GM04504 (cell line): Measurements from ENCODE around the gene KCNH6.

ENCODE experiments used
- DNase-seq: peaks from one replicate; pipeline ENCODE4 v3.0.0-alpha.2; 2012; ENCODE audit warnings: low read depth

Gene KCNH6

DNA sequence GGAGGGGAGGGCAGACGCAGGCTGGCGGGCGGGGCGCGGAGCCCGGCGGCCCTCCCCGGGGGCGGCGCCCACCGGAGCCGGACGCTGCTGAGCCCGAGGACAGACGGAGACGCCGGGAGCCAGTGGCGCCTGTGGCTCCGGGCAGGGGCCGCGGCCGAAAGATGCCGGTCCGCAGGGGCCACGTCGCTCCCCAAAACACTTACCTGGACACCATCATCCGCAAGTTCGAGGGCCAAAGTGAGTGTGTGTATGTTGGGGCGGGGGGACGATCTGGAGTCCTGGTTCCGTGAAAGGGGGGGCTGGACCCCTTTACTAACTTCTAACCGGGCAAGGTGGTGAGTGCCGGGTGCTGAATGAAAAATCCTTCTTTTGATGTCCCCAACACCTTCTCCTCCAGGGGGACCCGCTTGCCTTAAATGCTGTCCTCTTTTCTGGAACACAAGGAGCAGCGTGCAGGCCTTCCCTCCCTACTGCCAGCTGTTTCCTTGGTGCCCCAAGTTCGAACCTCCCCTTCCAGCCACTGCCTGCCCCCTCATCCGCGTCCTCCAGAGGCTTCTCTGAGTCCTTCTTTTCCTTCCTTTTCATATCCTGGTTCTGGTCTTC, at the start of gene KCNH6:
KCNH6 (plus strand) TSS at position 106 of the 603 bp plus-strand sequence; CDS start at position 162, 56 bp downstream.
- DNase-seq, result no peak

GRCh38 chr17:63474174-63474573, 49.0 kb upstream of the KCNH6 start:
- no peak for DNase-seq

DNA sequence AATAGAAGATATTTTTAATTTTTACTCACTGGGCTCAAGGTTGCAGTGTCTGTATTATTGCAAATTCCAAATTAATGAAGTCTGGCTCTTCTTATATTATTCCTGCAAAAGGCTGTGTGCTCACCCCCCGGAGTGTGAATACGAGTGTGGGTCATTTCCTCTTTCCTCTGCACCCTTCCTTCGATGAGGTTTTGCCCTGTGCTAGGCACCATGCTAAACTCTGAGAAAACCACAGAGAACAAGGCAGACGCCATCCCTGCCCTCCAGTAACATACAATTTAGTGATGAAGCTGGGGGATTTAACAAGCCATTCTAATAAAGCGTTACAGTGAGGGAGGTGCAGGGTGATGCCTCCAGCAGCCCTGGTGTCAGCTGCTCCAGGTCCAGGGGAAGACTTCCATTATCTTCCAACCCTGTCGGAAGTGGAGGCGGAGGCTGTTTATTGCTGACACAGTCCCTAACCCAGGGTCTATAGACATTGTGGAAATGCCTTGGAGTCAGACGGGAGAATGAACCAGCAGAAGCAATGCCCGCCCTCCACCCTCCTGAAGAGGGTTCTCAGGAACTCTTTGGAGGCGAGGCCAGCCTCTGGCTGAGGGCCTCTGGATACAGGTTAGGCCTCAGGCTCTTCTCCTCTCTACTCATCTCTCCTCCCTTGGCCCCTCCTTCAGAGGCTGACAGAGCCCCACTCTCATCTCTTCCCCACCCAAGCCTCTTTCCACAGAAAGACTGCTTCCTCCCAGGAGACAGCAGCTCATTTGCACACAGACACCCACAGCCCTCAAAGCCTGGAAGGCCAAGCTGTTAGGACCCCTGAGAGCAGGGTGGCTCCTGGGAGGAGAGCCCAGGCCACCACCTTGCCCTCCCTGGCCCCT, 48.3 kb upstream of the KCNH6 start:
- no peak for DNase-seq

DNA sequence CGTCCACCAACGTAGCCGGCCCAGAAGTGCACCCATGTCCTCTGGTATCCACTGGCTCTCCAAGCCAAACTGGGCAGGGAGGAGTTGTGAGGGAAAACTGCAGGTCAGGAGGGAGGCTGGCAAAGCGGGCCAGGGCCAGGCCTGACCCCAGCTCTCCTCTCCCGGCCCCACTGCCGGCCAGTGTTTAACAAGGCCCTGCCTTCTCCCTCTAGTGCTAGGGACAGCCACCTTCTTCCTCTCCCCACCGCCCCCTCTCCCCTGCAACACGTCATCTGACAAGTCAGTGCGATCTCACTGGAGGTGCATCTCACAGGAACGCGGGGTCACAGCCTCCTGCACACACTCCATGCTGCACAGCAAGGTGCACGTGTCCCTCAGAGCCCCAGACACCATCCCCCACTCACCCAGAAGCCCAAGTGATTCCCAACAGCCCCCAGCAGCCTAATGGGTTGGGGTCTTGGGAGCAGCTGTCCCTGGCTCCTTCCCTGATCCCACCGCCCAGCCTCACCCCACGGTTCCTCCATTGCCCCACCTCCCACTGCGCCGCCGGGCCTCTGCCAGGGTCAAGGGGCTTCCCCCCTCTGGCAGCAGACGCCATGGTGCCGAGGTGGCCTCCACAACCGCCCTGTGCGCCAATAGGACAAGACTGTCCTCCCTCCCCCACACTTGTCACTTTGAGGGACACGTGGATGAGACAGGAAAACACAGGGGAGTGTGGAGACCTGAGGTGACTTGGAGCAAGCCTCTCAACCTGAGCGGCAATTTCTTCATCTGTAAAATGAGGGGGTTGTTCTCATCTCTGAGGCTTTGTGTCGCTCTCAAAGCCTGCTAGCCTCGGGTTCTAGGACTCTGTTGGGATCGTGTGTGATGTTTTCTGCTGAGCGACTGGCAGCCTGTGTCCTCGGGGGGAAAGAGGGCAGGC, 47.4 kb upstream of the KCNH6 start:
- DNase-seq, result no peak

- DNase-seq, result no peak
Observed at GRCh38 chr17:63476459-63476853, 46.7 kb upstream of the KCNH6 start.

- DNase-seq, result no peak
Observed at GRCh38 chr17:63476854-63477479, 46.2 kb upstream of the KCNH6 start, which contains the start of gene ACE. ACE (plus strand) TSS chr17:63477061; CDS start chr17:63477095, 34 bp downstream.

GRCh38 chr17:63477480-63478440, 45.4 kb upstream of the KCNH6 start:
- no peak for DNase-seq

GRCh38 chr17:63478814-63479494, 44.2 kb upstream of the KCNH6 start:
- peak; percentile 90 for DNase-seq

GRCh38 chr17:63479495-63480184, 43.5 kb upstream of the KCNH6 start:
- DNase-seq, result no peak

DNA sequence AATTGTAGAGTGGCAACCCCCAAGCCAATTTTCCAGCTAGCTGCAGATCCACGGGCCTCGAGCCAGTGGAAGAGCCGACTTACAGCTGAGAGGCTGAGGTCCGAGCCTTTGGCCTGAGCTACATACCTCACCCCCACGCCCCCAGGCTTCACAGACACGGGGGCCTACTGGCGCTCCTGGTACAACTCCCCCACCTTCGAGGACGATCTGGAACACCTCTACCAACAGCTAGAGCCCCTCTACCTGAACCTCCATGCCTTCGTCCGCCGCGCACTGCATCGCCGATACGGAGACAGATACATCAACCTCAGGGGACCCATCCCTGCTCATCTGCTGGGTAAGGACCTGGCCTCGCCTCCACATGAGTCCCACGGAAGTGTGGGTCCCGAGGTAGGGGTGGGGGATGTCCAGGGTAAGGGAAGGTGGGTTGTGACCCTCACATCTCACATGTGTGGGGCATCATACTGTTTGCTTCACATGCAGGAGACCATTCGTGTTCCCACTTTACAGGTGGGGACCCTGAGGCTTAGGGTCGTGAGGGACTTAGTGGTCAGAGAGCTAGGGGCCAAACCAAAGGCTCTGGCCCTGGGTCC, 42.9 kb upstream of the KCNH6 start:
- DNase-seq, result no peak

GRCh38 chr17:63480826-63481487, 42.2 kb upstream of the KCNH6 start:
- DNase-seq, result no peak

- no peak for DNase-seq
Observed at GRCh38 chr17:63481488-63481870, 41.7 kb upstream of the KCNH6 start.

DNA sequence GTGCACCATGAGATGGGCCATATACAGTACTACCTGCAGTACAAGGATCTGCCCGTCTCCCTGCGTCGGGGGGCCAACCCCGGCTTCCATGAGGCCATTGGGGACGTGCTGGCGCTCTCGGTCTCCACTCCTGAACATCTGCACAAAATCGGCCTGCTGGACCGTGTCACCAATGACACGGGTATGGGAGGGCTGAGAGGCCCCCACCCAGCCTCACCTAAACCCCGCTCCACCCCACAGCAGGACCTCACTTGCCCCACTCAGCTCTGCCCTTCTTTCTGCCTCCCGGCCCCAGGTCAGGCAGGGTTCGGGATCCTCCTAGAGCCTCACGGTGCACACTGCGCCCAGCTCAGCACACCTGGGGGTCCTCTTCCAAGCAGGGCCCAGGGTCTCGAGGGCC, 40.6 kb upstream of the KCNH6 start:
- DNase-seq, result no peak

- DNase-seq, result no peak
Observed at GRCh38 chr17:63483038-63483437, 40.1 kb upstream of the KCNH6 start.

DNA sequence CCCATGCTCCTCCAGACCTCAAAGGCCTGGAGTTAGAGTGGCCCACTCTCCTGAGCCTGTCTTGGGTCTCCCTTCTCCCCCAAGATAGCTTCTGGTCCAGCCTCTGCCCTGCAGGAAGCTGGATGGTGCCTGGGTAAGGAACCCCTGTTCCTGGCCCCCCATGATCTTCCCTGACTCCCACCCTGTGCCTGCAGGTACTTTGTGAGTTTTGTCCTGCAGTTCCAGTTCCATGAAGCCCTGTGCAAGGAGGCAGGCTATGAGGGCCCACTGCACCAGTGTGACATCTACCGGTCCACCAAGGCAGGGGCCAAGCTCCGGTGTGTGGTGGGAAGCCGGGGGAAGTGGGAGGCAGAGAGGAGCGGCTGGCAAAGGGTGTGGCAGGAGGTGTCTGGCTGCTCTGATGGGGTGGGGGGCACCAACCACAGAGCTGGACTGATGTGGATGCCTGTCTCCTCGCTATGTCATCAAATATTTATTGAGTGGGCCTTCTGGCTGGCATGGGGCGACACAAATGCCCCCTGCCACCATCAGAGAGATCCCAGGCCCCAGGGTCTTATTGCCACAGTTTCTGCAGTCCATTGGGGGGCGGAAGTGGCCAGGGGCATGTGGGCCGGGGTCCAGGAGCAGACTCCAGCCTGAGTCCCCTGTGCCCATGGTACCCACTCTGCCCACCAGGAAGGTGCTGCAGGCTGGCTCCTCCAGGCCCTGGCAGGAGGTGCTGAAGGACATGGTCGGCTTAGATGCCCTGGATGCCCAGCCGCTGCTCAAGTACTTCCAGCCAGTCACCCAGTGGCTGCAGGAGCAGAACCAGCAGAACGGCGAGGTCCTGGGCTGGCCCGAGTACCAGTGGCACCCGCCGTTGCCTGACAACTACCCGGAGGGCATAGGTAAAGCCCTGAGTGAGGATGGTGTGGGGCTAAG, 39.2 kb upstream of the KCNH6 start:
- DNase-seq, result no peak

GRCh38 chr17:63486317-63487013, 36.7 kb upstream of the KCNH6 start:
- DNase-seq, result no peak

- DNase-seq, result no peak
Observed at GRCh38 chr17:63487014-63487339, 36.2 kb upstream of the KCNH6 start.
